ENCODE measurements around the gene RPL32. TPM values are rescaled to one million over a fixed set of nuclear protein-coding genes. Genes with fewer than 3 reads are reported as not detected.

RPL32 gene
- total and polyA plus RNA-seq, 2 donors (not counting 1 experiment from before 2014, with no cell fraction given), result 1,244 to 1,855 TPM

GRCh38 chr3:12822725-12823373 lies 18.5 kb downstream of the RPL32 start:
- no peak overlapping the region for H3K4me2 ChIP-seq (ENCODE audit: extremely low read depth, insufficient read depth, low read length)
- peak in 1 of 2 donors; percentile 54 for DNase-seq (ENCODE audit: low read depth in 2 of 2)
- no peak overlapping the region for H3K27ac ChIP-seq (ENCODE audit: insufficient read depth, low read length)

DNA sequence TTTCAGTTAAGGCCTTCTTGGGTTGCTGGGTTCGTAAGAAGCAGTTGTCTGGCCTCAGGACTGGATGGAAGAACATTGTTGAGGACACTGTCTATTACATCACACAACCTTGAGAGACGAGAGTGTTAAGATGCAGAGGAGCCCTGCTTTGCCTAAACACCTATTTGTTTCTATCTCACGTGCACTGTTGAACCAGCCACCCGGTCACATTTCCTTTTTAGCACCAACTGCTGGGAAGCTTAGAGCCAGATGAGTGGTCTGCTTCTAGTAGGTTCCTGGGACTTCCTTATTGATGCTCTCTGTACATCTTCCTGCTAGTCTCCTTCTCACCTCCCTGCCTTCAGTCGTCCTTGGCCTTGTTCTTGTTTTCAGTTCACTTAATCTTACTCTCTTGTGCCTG lies 22.6 kb downstream of the RPL32 start:
- no peak overlapping the region for H3K9ac ChIP-seq (ENCODE audit: insufficient read depth, low read length)
- H3K27ac ChIP-seq (ENCODE audit: insufficient read depth, low read length), result no peak overlapping the region
- H4K20me1 ChIP-seq (ENCODE audit: control insufficient read depth, extremely low read depth, insufficient read depth, low read length), result no peaks in the 10 kb centered on the region
- no peaks in the 10 kb centered on the region for H3K27me3 ChIP-seq (ENCODE audit: control insufficient read depth, insufficient read depth, low read length)
- no peak for TF ChIP-seq EZH2 (IDR thresholded peaks at IDR 0.05; ENCODE audit: low read length, missing control alignments)
- no peak for TF ChIP-seq CTCF (conservative IDR thresholded peaks at IDR 0.05 in 1 of 2, IDR thresholded peaks at IDR 0.05 in 1 of 2; ENCODE audit: low read depth in 1 of 2, low read length in 2 of 2)
- peaks cover 3% of the 10 kb centered on the region for H3K36me3 ChIP-seq (ENCODE audit: control insufficient read depth, insufficient read depth, low read length)
- H3K79me2 ChIP-seq (ENCODE audit: control insufficient read depth, insufficient read depth, low read length), result no peaks in the 10 kb centered on the region
- H3K9me3 ChIP-seq (ENCODE audit: control insufficient read depth, insufficient read depth, low read depth, low read length), result no peaks in the 10 kb centered on the region
- no peak overlapping the region for H2AFZ ChIP-seq (ENCODE audit: low read length)
- no peak for DNase-seq (ENCODE audit: low read depth in 2 of 2)
- no peak overlapping the region for H3K4me2 ChIP-seq (ENCODE audit: extremely low read depth, insufficient read depth, low read length)
- H3K4me1 ChIP-seq (ENCODE audit: control insufficient read depth, extremely low read depth, insufficient read depth, low read length), result no peaks in the 10 kb centered on the region
- H3K4me3 ChIP-seq (replicated peaks in 1 of 4; ENCODE audit: control extremely low read depth in 1 of 4, insufficient read depth in 1 of 4, low read depth in 3 of 4, low read length in 4 of 4), result no peak overlapping the region

More at GRCh38 chr3:12822725-12823373, 18.5 kb downstream of the RPL32 start:
- no peaks in the 10 kb centered on the region for H3K79me2 ChIP-seq (ENCODE audit: control insufficient read depth, insufficient read depth, low read length)
- no peaks in the 10 kb centered on the region for H3K36me3 ChIP-seq (ENCODE audit: control insufficient read depth, insufficient read depth, low read length)
- no peaks in the 10 kb centered on the region for H3K9me3 ChIP-seq (ENCODE audit: control insufficient read depth, insufficient read depth, low read depth, low read length)
- no peaks in the 10 kb centered on the region for H3K27me3 ChIP-seq (ENCODE audit: control insufficient read depth, insufficient read depth, low read length)
- TF ChIP-seq CTCF (conservative IDR thresholded peaks at IDR 0.05 in 1 of 2, IDR thresholded peaks at IDR 0.05 in 1 of 2; ENCODE audit: low read depth in 1 of 2, low read length in 2 of 2) (peak; percentile 28 to 55), EZH2 (IDR thresholded peaks at IDR 0.05; ENCODE audit: low read length, missing control alignments) (no peak)
- no peak overlapping the region for H3K4me3 ChIP-seq (replicated peaks in 1 of 4; ENCODE audit: control extremely low read depth in 1 of 4, insufficient read depth in 1 of 4, low read depth in 3 of 4, low read length in 4 of 4)
- no peaks in the 10 kb centered on the region for H3K4me1 ChIP-seq (ENCODE audit: control insufficient read depth, extremely low read depth, insufficient read depth, low read length)
- no peak overlapping the region for H3K9ac ChIP-seq (ENCODE audit: insufficient read depth, low read length)
- H4K20me1 ChIP-seq (ENCODE audit: control insufficient read depth, extremely low read depth, insufficient read depth, low read length), result no peaks in the 10 kb centered on the region
- H2AFZ ChIP-seq (ENCODE audit: low read length), result no peak overlapping the region

DNA sequence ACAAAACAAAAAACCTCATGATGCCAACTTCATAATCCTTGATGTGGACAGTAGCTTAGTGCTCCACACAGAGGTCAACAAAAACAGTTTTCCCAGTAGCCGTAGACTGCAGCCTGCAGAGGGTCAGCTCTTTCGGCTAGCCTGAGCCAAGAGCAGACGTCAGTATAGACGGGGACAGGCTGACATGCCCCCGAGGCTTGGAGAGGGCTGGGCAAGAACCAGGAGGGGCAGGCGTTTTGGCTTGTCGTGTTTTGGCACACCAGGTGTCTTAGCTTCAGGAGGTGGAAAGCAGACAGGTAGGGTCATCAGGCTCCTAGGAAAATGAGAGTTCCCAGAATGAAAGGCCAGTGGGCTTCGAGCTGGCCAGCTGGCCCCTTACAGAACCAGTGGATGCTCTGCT lies 23.1 kb downstream of the RPL32 start:
- Histone ChIP-seq H3K4me2 (ENCODE audit: extremely low read depth, insufficient read depth, low read length) (no peak overlapping the region), H3K36me3 (ENCODE audit: control insufficient read depth, insufficient read depth, low read length) (peaks cover 3% of the 10 kb centered on the region), H3K9me3 (ENCODE audit: control insufficient read depth, insufficient read depth, low read depth, low read length) (no peaks in the 10 kb centered on the region), H3K27me3 (ENCODE audit: control insufficient read depth, insufficient read depth, low read length) (no peaks in the 10 kb centered on the region), H3K4me1 (ENCODE audit: control insufficient read depth, extremely low read depth, insufficient read depth, low read length) (no peaks in the 10 kb centered on the region), H2AFZ (ENCODE audit: low read length) (no peak overlapping the region), H3K27ac (ENCODE audit: insufficient read depth, low read length) (no peak overlapping the region), H3K9ac (ENCODE audit: insufficient read depth, low read length) (no peak overlapping the region), H4K20me1 (ENCODE audit: control insufficient read depth, extremely low read depth, insufficient read depth, low read length) (no peaks in the 10 kb centered on the region), H3K79me2 (ENCODE audit: control insufficient read depth, insufficient read depth, low read length) (no peaks in the 10 kb centered on the region), H3K4me3 (replicated peaks in 1 of 4; ENCODE audit: control extremely low read depth in 1 of 4, insufficient read depth in 1 of 4, low read depth in 3 of 4, low read length in 4 of 4) (no peak overlapping the region)
- no peak for TF ChIP-seq EZH2 (IDR thresholded peaks at IDR 0.05; ENCODE audit: low read length, missing control alignments)
- TF ChIP-seq CTCF (conservative IDR thresholded peaks at IDR 0.05 in 1 of 2, IDR thresholded peaks at IDR 0.05 in 1 of 2; ENCODE audit: low read depth in 1 of 2, low read length in 2 of 2), result no peak
- DNase-seq (ENCODE audit: low read depth in 2 of 2), result no peak

Measured in fibroblast of lung (primary cell).